Mucosa of stomach (tissue), 1 donor: ENCODE results near the gene CCDC9B.

Experiments used
- H3K27me3 ChIP-seq: one replicate; pipeline ENCODE4 v1.7.0; 2013; ENCODE audit warnings: mild to moderate bottlenecking, low read length; ENCODE audit not compliant: control insufficient read depth, insufficient read depth
- H3K36me3 ChIP-seq: one replicate; pipeline ENCODE4 v1.7.0; 2013; ENCODE audit warnings: low read length; ENCODE audit not compliant: control insufficient read depth, insufficient read depth
- H3K4me1 ChIP-seq: one replicate; pipeline ENCODE4 v1.7.0; 2013; ENCODE audit warnings: mild to moderate bottlenecking, low read length; ENCODE audit not compliant: control insufficient read depth, insufficient read depth
- H3K4me3 ChIP-seq: one replicate; pipeline ENCODE4 v1.7.0; 2013; ENCODE audit warnings: low read length
- H3K9ac ChIP-seq: one replicate; pipeline ENCODE4 v1.7.0; 2013; ENCODE audit warnings: mild to moderate bottlenecking, low read length, moderate library complexity
- H3K9me3 ChIP-seq: one replicate; pipeline ENCODE4 v1.7.0; 2013; ENCODE audit warnings: mild to moderate bottlenecking, low read length, moderate library complexity; ENCODE audit not compliant: control insufficient read depth
- donor health status: Pancreatic carcinoma.

CCDC9B gene

DNA sequence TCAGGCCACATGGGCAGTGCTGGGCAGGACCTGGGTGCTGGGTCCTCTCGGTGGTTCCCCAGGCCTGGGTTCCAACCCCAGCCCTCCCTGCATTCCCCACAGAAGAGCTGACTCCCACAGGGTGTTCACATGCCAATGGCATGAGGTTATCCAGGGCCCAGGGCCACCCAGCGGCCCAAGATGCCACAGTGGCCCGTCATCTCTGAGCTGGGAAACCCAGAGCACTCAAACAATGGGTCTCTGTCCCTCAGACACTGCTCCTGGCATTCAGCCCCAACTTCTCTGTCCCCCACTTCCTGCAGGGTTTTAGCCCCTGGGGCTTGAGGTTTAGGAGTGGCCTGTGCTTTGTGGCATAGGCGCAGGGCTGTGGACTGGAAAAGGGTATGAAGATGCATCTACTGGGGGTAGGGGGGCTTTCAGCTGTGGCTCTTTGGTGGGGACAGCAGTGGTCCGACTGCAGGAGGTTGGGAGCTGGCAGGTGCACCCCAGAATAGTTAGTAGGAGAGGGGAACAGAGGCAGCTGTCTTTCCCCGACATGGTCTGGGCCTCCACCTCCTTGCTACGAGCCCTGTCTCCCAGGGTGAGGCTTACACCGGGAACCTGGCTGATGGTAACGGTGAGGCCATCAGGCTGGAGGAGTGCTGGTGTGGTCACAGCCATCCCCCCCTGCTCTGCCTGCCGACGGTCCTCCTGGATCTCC lies 1.7 kb downstream of the CCDC9B start:
- no peaks in the 10 kb centered on the region for H3K9me3 ChIP-seq
- H3K27me3 ChIP-seq, result no peaks in the 10 kb centered on the region
- H3K36me3 ChIP-seq, result no peaks in the 10 kb centered on the region
- H3K9ac ChIP-seq, result peak overlapping the region; percentile 64
- H3K4me1 ChIP-seq, result peaks cover 65% of the 10 kb centered on the region
- no peak overlapping the region for H3K4me3 ChIP-seq

DNA sequence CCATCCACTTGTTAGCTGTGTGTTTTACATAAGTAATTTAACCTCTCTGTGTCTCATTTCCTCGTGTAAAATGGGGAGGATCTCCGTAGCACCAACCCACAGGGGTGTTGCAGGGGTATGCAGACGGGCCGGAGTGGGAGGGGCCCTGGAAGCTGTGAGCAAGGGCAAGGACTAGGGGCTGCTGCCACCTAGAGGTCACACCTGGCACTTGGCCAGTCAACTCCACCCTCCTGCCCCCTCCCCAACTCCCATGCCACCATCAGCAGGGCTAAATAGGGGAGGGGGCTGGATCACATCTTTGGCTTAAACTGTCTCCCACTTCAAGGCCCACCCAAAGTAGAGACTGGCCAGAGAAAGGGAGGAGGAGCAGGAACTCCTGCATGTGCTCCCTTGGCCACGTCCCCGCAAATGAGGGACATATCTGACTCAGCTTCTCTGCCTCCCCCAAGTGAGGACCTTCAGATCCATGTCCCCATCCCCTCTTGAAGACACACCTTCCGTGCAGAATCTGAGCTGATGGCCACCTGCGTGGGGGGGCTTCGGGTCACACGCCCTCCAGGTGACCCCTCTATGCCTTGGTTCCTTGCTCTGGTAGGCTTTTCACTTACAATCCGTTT lies 2.6 kb downstream of the CCDC9B start:
- Histone ChIP-seq H3K4me1 (peaks cover 59% of the 10 kb centered on the region), H3K4me3 (no peak overlapping the region), H3K9me3 (no peaks in the 10 kb centered on the region), H3K36me3 (no peaks in the 10 kb centered on the region), H3K9ac (peak overlapping the region; percentile 10), H3K27me3 (no peaks in the 10 kb centered on the region)

DNA sequence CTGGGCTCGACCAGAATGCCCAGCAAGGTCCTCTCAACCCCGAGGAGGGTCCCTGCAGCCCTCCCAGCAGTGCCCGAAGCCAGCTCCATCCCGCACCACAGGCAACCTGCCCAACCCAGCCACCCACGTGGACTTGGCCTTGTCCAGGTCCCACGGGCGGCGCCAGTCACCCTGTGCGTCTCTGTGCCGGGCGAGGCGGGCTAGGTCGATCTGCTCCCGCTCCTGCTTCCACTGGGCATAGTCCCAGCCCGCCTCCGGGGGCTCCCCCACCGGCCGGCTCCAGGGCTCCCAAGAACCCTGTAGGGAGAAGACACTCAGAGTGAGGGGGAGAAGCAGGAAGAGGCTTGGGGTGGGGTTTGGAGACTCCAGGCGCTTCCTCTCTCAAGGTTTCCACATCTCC lies 3.1 kb downstream of the CCDC9B start:
- Histone ChIP-seq H3K36me3 (no peaks in the 10 kb centered on the region), H3K9me3 (no peaks in the 10 kb centered on the region), H3K4me1 (peaks cover 54% of the 10 kb centered on the region), H3K27me3 (no peaks in the 10 kb centered on the region), H3K9ac (no peak overlapping the region), H3K4me3 (no peak overlapping the region)

DNA sequence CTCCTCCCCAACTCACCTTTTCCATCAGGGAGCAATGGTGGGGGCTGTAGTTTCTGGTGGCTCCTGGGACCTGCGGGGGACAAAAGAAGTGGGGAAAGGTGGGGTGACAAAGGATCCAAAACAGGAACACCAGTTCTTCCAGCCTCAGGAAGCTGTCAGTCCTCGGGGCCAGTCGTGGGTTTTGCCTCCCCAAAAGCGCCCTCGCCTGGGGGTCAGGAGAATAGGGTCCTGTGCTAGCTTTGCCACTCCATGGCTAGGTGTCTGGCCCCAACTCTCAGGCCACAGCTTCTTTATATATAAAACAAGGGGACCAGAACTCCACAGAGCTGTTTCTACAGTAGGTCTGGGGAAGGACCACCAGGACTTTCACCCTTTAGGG lies 4.0 kb downstream of the CCDC9B start:
- H3K36me3 ChIP-seq, result no peaks in the 10 kb centered on the region
- peaks cover 48% of the 10 kb centered on the region for H3K4me1 ChIP-seq
- no peak overlapping the region for H3K4me3 ChIP-seq
- H3K9ac ChIP-seq, result no peak overlapping the region
- H3K27me3 ChIP-seq, result no peaks in the 10 kb centered on the region
- H3K9me3 ChIP-seq, result no peaks in the 10 kb centered on the region

DNA sequence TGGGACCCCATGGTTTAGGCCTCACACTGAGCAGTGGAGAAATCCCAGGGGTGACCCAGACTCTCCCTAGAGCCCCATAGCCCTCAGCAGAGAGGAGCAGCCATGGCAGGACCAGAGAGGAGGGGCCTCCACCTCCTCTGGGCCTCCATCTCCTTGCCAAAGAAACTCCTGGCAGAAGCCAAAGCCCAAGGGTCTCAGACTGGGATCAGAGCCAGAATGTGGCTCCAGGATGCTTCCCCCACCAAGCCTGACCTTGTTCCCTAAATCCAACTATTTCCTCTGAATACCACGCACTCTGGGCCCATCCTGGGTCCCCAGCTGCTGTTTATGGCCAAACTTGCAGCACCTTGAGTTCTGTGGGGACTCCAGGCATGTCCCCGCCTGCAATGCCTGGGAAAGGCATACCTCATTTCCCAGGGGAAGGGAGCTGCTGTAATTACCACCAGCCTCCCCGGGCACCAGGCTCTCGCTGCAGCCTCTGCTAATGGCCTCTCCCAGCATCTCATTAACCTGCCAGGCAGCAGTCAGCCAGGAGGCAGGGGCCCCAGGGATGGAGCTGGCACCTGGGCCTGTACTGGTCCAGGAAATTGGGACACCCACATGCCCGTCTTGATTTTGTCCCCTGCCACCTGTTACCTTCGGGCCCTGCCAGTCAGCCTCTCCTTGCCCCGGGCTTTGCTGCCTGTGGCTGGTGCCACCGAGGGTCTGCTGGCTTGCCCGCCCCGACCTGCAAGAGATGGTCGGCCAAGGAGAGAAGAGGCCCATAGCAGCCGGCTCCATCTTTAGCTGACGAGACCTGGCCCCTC lies 4.6 kb downstream of the CCDC9B start:
- Histone ChIP-seq H3K9me3 (no peaks in the 10 kb centered on the region), H3K27me3 (no peaks in the 10 kb centered on the region), H3K9ac (no peak overlapping the region), H3K4me1 (peaks cover 43% of the 10 kb centered on the region), H3K36me3 (no peaks in the 10 kb centered on the region), H3K4me3 (no peak overlapping the region)

DNA sequence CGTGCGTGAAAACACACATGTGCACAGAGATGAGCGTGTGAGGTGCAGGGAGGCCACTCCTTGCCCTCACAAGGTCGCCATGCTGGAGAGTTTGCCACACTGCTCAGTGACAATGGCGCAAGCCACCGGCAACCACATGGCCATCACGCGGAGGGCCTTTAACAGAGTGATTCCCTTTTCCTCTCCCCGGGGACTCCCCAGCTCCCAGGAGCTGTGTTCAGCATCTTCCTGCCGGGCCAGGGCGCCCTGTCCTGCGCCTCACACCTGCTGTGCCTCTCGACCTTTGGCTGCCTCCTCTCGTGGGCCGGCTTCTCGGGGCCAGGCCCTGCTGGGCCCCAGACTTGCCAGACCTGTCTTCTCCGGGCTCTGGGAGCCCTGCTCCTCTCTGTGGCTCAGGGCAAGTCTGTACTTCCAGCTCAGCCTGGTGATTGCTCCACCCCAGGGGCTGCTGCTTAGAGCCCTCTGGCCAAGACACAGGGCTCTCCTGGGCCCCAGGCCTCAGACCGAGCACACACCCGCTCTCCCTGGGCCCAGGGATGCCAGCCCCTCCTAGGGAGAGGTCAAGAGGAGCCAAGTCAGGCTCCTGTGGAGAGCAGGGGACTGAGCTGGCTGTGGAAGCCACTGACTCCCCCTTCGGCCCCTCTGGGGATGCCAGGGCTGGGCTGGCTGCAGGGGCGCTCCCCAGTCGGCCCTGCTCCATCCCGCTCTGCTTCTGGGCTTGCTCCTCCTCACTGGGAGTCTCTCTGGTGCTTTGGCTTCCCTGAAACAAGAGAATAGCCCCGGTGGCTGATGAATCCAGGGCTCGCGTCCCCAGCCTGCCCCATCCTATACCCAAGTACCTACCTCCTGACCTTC lies 5.6 kb downstream of the CCDC9B start:
- peaks cover 33% of the 10 kb centered on the region for H3K4me1 ChIP-seq
- H3K4me3 ChIP-seq, result no peak overlapping the region
- no peaks in the 10 kb centered on the region for H3K27me3 ChIP-seq
- no peaks in the 10 kb centered on the region for H3K9me3 ChIP-seq
- no peak overlapping the region for H3K9ac ChIP-seq
- no peaks in the 10 kb centered on the region for H3K36me3 ChIP-seq

DNA sequence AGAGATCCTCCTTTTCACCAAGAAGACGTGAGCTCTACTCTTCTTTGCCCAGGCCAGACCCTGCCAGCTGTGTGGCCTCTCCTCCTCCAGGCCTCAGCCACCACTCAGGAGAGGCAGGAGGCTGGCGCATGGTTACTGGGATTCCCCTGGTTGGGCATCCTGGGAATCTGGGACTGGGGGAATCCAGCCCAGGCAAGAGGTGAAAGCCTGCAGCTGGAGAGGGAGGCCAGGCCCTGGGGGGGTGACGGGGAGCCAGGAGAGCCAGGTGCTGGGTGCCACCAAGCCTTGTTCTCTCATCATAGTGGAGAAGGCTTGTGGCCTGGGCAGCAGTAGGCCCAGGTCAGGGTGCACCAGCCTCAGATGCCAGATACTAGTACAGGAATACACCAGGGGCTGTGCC lies 6.2 kb downstream of the CCDC9B start:
- no peak overlapping the region for H3K4me3 ChIP-seq
- no peaks in the 10 kb centered on the region for H3K36me3 ChIP-seq
- peaks cover 27% of the 10 kb centered on the region for H3K4me1 ChIP-seq
- no peaks in the 10 kb centered on the region for H3K27me3 ChIP-seq
- H3K9me3 ChIP-seq, result no peaks in the 10 kb centered on the region
- H3K9ac ChIP-seq, result no peak overlapping the region

DNA sequence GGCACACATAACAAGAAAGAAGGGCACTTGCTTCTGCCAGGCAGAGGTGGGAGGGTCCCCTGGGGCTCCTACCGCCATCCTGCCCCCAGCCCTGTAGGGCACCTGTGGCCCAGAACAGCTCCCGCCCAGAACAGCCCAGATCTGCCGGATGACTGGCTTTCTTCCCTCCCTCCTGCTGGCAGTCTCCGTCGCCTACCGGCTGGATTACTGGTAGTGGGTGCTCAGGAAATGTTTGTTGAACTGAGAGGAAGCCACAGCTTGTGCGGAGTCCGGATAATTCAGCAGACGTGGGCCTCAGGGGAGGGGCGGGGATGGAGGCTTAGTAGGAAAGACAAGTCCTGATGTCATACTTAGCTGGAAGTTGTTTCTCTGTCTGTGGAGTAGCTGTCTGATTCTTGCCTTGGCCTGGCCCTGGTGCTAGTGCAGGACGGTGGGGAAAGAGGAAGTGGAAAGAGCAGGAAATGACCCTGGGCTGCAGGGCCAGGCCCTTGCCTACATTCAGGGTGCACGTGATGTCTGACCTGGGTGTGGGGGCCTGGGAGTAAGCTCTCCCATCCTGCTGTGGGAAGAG lies 6.7 kb downstream of the CCDC9B start:
- Histone ChIP-seq H3K4me3 (no peak overlapping the region), H3K9me3 (no peaks in the 10 kb centered on the region), H3K4me1 (peaks cover 21% of the 10 kb centered on the region), H3K36me3 (no peaks in the 10 kb centered on the region), H3K27me3 (no peaks in the 10 kb centered on the region), H3K9ac (no peak overlapping the region)

DNA sequence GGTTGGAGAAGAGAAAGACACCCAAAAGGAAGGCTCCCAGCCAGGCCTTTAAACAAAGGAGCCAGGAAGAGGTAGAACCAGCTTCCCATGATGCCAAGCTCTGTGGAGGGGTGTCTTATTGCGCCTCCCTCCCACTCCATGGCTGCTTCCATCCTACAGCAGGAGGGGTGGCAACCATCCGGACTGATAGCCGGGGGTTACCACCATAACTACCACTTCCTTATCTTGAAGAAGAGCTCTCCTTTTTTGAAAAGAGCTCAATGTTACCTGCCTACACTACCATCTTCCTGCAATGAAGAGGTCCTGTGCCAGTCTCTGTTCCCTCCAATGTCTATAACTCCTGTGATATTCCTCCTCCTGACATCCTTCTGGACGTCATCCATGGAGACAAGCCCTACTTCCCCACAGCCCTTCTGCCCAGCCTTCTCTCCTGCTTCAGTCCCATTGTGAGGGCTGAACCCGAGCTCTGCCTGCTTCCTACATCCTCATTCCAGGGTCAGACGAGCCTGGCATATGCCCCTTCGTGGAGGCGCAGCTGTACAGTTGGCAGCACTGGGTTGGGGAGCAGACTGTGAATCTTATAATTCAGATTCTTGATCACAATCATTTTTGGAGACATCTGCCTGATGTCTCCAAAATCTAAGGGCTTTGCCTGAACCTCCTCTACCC lies 8.5 kb downstream of the CCDC9B start:
- no peak overlapping the region for H3K9ac ChIP-seq
- peaks cover 4% of the 10 kb centered on the region for H3K4me1 ChIP-seq
- H3K27me3 ChIP-seq, result no peaks in the 10 kb centered on the region
- no peaks in the 10 kb centered on the region for H3K9me3 ChIP-seq
- no peak overlapping the region for H3K4me3 ChIP-seq
- H3K36me3 ChIP-seq, result no peaks in the 10 kb centered on the region

DNA sequence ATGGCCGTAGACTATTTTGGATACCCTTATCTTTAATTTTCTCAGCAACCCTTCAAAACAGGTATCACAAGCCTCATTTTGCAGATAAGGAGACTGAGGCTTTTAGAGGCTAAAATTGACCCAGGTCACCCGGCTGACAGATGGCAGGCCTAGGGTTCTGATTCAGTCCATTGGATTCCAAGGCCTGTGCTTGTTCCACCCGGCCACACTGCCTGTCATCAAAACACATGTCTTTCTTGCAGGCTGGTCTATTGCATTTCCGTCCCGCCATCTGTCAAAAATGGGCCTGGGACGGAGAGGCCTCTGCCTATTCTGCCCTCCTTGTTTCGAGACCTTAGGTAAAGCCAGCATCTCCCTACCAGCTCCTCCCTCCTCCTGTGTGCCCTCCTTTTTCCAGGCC lies 9.1 kb downstream of the CCDC9B start:
- no peaks in the 10 kb centered on the region for H3K9me3 ChIP-seq
- no peak overlapping the region for H3K9ac ChIP-seq
- no peaks in the 10 kb centered on the region for H3K27me3 ChIP-seq
- H3K36me3 ChIP-seq, result no peaks in the 10 kb centered on the region
- peaks cover 4% of the 10 kb centered on the region for H3K4me1 ChIP-seq
- H3K4me3 ChIP-seq, result no peak overlapping the region

DNA sequence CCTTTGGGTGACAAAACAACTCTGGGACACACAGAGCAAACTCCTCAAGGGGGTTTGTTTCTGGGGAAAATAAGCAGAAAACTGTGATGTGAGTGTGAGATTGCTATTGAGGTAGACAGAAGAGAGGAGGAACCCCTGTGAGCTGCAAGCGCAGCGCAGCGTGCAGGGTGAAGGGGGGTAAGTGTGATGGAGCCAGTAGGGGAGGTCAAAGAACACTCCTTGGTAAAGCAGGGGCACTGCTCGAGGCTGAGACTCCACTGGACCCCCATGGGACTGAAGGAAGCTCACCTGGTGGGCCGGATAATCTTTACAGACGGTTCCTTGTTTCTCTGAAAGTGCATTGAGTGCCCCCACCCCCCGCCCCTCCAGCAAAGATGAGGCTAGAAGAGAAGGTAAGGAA lies 9.7 kb downstream of the CCDC9B start:
- Histone ChIP-seq H3K27me3 (no peaks in the 10 kb centered on the region), H3K4me1 (peaks cover 4% of the 10 kb centered on the region), H3K4me3 (no peak overlapping the region), H3K9me3 (no peaks in the 10 kb centered on the region), H3K36me3 (no peaks in the 10 kb centered on the region), H3K9ac (no peak overlapping the region)
